Measurements from ENCODE around the gene EFR3B. TPM values are rescaled to one million over a fixed set of nuclear protein-coding genes. Genes with fewer than 3 reads are reported as not detected.

The EFR3B gene
- total RNA-seq, 2 experiments from 2014 or later, result not detected

DNA sequence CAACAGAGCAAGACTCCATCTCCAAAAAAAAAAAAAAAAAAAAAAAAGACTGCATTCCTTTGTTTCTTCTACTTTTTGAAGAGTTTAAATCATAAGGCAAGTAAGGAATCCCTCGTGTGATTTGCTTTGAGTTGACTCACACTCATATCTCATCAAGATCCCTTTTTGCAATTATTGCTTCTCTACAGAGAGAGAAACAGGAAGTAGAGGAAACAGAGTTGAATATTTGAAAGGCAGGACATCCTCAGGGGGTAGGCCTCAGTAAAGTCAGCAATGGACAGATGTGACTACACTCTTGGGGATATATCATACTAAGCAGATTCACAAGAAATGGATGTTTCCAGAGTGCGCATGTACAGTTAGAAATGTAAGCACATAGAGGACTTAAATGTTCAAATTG lies 11.2 kb upstream of the EFR3B start:
- no peak overlapping the region for H3K27ac ChIP-seq (ENCODE audit: low read depth, low read length, poor library complexity, severe bottlenecking)
- no peak overlapping the region for H2AFZ ChIP-seq (ENCODE audit: low read length)
- BruUV-seq (replicated peaks), result no TSS peak
- no peaks in the 10 kb centered on the region for H3K9me2 ChIP-seq (ENCODE audit: insufficient read depth, low read length)
- H3K79me2 ChIP-seq (ENCODE audit: insufficient read depth, low read depth, low read length), result no peaks in the 10 kb centered on the region
- CTCF ChIA-PET (ENCODE audit: unreplicated experiment), result no interaction called here
- intact Hi-C loops (cut with micrococcal nuclease; ENCODE audit: unreplicated experiment), result no loop called here
- H3K4me3 ChIP-seq (ENCODE audit: low read depth, low read length, poor library complexity, severe bottlenecking), result no peak overlapping the region
- TF ChIP-seq EZH2phosphoT487 (IDR thresholded peaks at IDR 0.05; ENCODE audit: borderline replicate concordance, low read depth, low read length), result no peak
- no peak for TF ChIP-seq CTCF (conservative IDR thresholded peaks at IDR 0.05; ENCODE audit: low read length)
- POLR2A ChIA-PET, result interaction anchor here (0.6 kb wide), 1 partner anchor 20 kb away, joined by 3 read pairs; no protein-coding TSS in a partner anchor
- no peaks in the 10 kb centered on the region for H4K20me1 ChIP-seq (ENCODE audit: insufficient read depth, low read length)
- H3K4me1 ChIP-seq (ENCODE audit: insufficient read depth, low read length, poor library complexity, severe bottlenecking), result no peaks in the 10 kb centered on the region
- H3K36me3 ChIP-seq (ENCODE audit: insufficient read depth, low read length), result no peaks in the 10 kb centered on the region
- no peak for DNase-seq (ENCODE audit: low spot score)
- H3K9me3 ChIP-seq (ENCODE audit: low read length), result no peaks in the 10 kb centered on the region
- H3K4me2 ChIP-seq (ENCODE audit: low read length), result no peak overlapping the region

GRCh38 chr2:25032094-25032493 lies 9.8 kb upstream of the EFR3B start:
- no TSS peak for BruUV-seq (replicated peaks)
- Histone ChIP-seq H3K4me2 (ENCODE audit: low read length) (no peak overlapping the region), H3K79me2 (ENCODE audit: insufficient read depth, low read depth, low read length) (no peaks in the 10 kb centered on the region), H3K9me2 (ENCODE audit: insufficient read depth, low read length) (no peaks in the 10 kb centered on the region), H3K9me3 (ENCODE audit: low read length) (no peaks in the 10 kb centered on the region), H4K20me1 (ENCODE audit: insufficient read depth, low read length) (no peaks in the 10 kb centered on the region), H3K27ac (ENCODE audit: low read depth, low read length, poor library complexity, severe bottlenecking) (no peak overlapping the region), H3K36me3 (ENCODE audit: insufficient read depth, low read length) (no peaks in the 10 kb centered on the region), H3K4me3 (ENCODE audit: low read depth, low read length, poor library complexity, severe bottlenecking) (no peak overlapping the region), H2AFZ (ENCODE audit: low read length) (no peak overlapping the region), H3K4me1 (ENCODE audit: insufficient read depth, low read length, poor library complexity, severe bottlenecking) (no peaks in the 10 kb centered on the region)
- no peak for TF ChIP-seq CTCF (conservative IDR thresholded peaks at IDR 0.05; ENCODE audit: low read length)
- TF ChIP-seq EZH2phosphoT487 (IDR thresholded peaks at IDR 0.05; ENCODE audit: borderline replicate concordance, low read depth, low read length), result no peak
- ChIA-PET POLR2A (interaction anchor here (0.5 kb wide), 1 partner anchor 89 kb away, joined by 3 read pairs; no protein-coding TSS in a partner anchor), CTCF (ENCODE audit: unreplicated experiment) (no interaction called here)
- intact Hi-C loops (cut with micrococcal nuclease; ENCODE audit: unreplicated experiment), result no loop called here
- no peak for DNase-seq (ENCODE audit: low spot score)

- H4K20me1 ChIP-seq (ENCODE audit: insufficient read depth, low read length), result no peaks in the 10 kb centered on the region
- H2AFZ ChIP-seq (ENCODE audit: low read length), result no peak overlapping the region
- no peak overlapping the region for H3K27ac ChIP-seq (ENCODE audit: low read depth, low read length, poor library complexity, severe bottlenecking)
- no peaks in the 10 kb centered on the region for H3K36me3 ChIP-seq (ENCODE audit: insufficient read depth, low read length)
- no peaks in the 10 kb centered on the region for H3K79me2 ChIP-seq (ENCODE audit: insufficient read depth, low read depth, low read length)
- H3K9me3 ChIP-seq (ENCODE audit: low read length), result no peaks in the 10 kb centered on the region
- H3K9me2 ChIP-seq (ENCODE audit: insufficient read depth, low read length), result no peaks in the 10 kb centered on the region
- H3K4me1 ChIP-seq (ENCODE audit: insufficient read depth, low read length, poor library complexity, severe bottlenecking), result no peaks in the 10 kb centered on the region
- ChIA-PET POLR2A (no interaction called here), CTCF (ENCODE audit: unreplicated experiment) (no interaction called here)
- DNase-seq (ENCODE audit: low spot score), result no peak
- no peak overlapping the region for H3K4me2 ChIP-seq (ENCODE audit: low read length)
- intact Hi-C loops (cut with micrococcal nuclease; ENCODE audit: unreplicated experiment), result no loop called here
- TF ChIP-seq EZH2phosphoT487 (IDR thresholded peaks at IDR 0.05; ENCODE audit: borderline replicate concordance, low read depth, low read length) (no peak), CTCF (conservative IDR thresholded peaks at IDR 0.05; ENCODE audit: low read length) (no peak)
- no TSS peak for BruUV-seq (replicated peaks)
- H3K4me3 ChIP-seq (ENCODE audit: low read depth, low read length, poor library complexity, severe bottlenecking), result no peak overlapping the region
Measured at GRCh38 chr2:25032901-25033300, 9.0 kb upstream of the EFR3B start.

Measured in OCI-LY7 (cell line).